ENCODE data around the gene PNMT. TPM values are rescaled to one million over a fixed set of nuclear protein-coding genes. Genes with fewer than 3 reads are reported as not detected.

PNMT gene
- total and polyA plus RNA-seq, 2 of the 13 experiments (the other 11 are each of a cell fraction or from before 2014, with no cell fraction given) = 0.25 TPM; not detected in 1

DNA sequence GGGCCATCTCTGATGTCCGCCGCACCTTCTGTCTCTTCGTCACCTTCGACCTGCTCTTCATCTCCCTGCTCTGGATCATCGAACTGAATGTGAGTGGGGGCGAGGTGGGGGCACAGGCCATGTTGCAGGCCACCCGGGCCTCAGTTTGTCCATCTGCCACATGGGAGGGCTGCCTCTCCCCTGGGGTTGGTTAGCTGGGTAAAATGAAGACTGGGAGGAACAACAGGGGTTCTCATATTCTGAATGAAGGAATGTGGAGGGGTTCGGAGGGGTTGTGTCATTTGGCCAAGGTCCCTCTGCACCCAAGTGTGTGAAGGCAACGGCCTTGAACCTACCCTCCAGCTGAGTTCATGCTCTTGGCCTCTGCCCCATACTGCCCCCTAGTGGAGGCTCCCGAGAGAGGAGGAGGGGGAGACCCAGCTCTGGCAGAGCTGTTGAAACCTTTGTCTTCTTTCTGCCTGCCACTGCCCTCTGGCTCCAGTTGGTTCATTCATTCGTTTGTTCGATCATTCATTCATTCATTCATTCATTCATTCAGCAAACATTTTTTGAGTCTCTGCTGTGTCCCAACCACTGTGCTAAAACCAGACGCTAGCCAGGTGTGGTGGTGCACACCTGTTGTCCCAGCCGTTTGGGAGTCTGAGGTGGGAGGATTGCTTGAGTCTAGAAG lies 14.5 kb upstream of the PNMT start (continued):
- TF ChIP-seq, protein P1, sequence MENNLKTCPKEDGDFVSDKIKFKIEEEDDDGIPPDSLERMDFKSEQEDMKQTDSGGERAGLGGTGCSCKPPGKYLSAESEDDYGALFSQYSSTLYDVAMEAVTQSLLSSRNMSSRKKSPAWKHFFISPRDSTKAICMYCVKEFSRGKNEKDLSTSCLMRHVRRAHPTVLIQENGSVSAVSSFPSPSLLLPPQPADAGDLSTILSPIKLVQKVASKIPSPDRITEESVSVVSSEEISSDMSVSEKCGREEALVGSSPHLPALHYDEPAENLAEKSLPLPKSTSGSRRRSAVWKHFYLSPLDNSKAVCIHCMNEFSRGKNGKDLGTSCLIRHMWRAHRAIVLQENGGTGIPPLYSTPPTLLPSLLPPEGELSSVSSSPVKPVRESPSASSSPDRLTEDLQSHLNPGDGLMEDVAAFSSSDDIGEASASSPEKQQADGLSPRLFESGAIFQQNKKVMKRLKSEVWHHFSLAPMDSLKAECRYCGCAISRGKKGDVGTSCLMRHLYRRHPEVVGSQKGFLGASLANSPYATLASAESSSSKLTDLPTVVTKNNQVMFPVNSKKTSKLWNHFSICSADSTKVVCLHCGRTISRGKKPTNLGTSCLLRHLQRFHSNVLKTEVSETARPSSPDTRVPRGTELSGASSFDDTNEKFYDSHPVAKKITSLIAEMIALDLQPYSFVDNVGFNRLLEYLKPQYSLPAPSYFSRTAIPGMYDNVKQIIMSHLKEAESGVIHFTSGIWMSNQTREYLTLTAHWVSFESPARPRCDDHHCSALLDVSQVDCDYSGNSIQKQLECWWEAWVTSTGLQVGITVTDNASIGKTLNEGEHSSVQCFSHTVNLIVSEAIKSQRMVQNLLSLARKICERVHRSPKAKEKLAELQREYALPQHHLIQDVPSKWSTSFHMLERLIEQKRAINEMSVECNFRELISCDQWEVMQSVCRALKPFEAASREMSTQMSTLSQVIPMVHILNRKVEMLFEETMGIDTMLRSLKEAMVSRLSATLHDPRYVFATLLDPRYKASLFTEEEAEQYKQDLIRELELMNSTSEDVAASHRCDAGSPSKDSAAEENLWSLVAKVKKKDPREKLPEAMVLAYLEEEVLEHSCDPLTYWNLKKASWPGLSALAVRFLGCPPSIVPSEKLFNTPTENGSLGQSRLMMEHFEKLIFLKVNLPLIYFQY (CRISPR knock-in tag; IDR thresholded peaks at IDR 0.05; ENCODE audit: borderline replicate concordance) = no peak
- TF ChIP-seq ZNF720 (CRISPR knock-in tag; IDR thresholded peaks at IDR 0.05) (no peak), SRSF9 (IDR thresholded peaks at IDR 0.05; ENCODE audit: borderline replicate concordance, insufficient read depth, low read depth, low read length, poor library complexity, severe bottlenecking) (no peak), PHF21A (CRISPR knock-in tag; IDR thresholded peaks at IDR 0.05) (0 out of 2 replicates have a peak, but pooled peaks have one; percentile 28), REPIN1 (CRISPR knock-in tag; IDR thresholded peaks at IDR 0.05; ENCODE audit: borderline replicate concordance, low read depth) (peak; percentile 83; the same call in 1 of the 2 replicates), MIER3 (CRISPR knock-in tag; IDR thresholded peaks at IDR 0.05; ENCODE audit: borderline replicate concordance) (no peak), IKZF1 (IDR thresholded peaks at IDR 0.05) (no peak), SOX5 (CRISPR knock-in tag; IDR thresholded peaks at IDR 0.05; ENCODE audit: borderline replicate concordance) (peak; percentile 57; the same call in 1 of the 2 replicates), PLRG1 (conservative IDR thresholded peaks at IDR 0.05) (no peak), NR1H2 (CRISPR knock-in tag; IDR thresholded peaks at IDR 0.05; ENCODE audit: borderline replicate concordance, low read depth) (no peak; the same call in 1 of the 2 replicates), NR2C2 (CRISPR knock-in tag; IDR thresholded peaks at IDR 0.05; ENCODE audit: borderline replicate concordance) (peak; percentile 91), ZFP37 (CRISPR knock-in tag; IDR thresholded peaks at IDR 0.05; ENCODE audit: borderline replicate concordance) (peak; percentile 19; the same call in 1 of the 2 replicates), ZFYVE20 (CRISPR knock-in tag; IDR thresholded peaks at IDR 0.05; ENCODE audit: borderline replicate concordance, low read depth) (no peak), JUN (CRISPR knock-in tag; IDR thresholded peaks at IDR 0.05) (no peak), TEAD3 (CRISPR knock-in tag; optimal IDR thresholded peaks at IDR 0.05; ENCODE audit: borderline replicate concordance) (peak; percentile 72)
- TF ChIP-seq, protein P2, sequence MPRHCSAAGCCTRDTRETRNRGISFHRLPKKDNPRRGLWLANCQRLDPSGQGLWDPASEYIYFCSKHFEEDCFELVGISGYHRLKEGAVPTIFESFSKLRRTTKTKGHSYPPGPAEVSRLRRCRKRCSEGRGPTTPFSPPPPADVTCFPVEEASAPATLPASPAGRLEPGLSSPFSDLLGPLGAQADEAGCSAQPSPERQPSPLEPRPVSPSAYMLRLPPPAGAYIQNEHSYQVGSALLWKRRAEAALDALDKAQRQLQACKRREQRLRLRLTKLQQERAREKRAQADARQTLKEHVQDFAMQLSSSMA (CRISPR knock-in tag; IDR thresholded peaks at IDR 0.05) = no peak
- TF ChIP-seq, protein P3, sequence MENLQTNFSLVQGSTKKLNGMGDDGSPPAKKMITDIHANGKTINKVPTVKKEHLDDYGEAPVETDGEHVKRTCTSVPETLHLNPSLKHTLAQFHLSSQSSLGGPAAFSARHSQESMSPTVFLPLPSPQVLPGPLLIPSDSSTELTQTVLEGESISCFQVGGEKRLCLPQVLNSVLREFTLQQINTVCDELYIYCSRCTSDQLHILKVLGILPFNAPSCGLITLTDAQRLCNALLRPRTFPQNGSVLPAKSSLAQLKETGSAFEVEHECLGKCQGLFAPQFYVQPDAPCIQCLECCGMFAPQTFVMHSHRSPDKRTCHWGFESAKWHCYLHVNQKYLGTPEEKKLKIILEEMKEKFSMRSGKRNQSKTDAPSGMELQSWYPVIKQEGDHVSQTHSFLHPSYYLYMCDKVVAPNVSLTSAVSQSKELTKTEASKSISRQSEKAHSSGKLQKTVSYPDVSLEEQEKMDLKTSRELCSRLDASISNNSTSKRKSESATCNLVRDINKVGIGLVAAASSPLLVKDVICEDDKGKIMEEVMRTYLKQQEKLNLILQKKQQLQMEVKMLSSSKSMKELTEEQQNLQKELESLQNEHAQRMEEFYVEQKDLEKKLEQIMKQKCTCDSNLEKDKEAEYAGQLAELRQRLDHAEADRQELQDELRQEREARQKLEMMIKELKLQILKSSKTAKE (CRISPR knock-in tag; IDR thresholded peaks at IDR 0.05; ENCODE audit: borderline replicate concordance) = no peak
- TF ChIP-seq, protein P4, sequence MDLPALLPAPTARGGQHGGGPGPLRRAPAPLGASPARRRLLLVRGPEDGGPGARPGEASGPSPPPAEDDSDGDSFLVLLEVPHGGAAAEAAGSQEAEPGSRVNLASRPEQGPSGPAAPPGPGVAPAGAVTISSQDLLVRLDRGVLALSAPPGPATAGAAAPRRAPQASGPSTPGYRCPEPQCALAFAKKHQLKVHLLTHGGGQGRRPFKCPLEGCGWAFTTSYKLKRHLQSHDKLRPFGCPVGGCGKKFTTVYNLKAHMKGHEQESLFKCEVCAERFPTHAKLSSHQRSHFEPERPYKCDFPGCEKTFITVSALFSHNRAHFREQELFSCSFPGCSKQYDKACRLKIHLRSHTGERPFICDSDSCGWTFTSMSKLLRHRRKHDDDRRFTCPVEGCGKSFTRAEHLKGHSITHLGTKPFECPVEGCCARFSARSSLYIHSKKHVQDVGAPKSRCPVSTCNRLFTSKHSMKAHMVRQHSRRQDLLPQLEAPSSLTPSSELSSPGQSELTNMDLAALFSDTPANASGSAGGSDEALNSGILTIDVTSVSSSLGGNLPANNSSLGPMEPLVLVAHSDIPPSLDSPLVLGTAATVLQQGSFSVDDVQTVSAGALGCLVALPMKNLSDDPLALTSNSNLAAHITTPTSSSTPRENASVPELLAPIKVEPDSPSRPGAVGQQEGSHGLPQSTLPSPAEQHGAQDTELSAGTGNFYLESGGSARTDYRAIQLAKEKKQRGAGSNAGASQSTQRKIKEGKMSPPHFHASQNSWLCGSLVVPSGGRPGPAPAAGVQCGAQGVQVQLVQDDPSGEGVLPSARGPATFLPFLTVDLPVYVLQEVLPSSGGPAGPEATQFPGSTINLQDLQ (CRISPR knock-in tag; IDR thresholded peaks at IDR 0.05) = no peak
- TF ChIP-seq, protein P5, sequence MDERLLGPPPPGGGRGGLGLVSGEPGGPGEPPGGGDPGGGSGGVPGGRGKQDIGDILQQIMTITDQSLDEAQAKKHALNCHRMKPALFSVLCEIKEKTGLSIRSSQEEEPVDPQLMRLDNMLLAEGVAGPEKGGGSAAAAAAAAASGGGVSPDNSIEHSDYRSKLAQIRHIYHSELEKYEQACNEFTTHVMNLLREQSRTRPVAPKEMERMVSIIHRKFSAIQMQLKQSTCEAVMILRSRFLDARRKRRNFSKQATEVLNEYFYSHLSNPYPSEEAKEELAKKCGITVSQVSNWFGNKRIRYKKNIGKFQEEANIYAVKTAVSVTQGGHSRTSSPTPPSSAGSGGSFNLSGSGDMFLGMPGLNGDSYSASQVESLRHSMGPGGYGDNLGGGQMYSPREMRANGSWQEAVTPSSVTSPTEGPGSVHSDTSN (CRISPR knock-in tag; IDR thresholded peaks at IDR 0.05) = no peak
